IPS-18c (cell line): Measurements from ENCODE around the gene ADAMTSL1.

Experiments used
- H3K4me3 ChIP-seq: 2 replicates; pipeline ENCODE4 v1.7.0; 2013; ENCODE audit warnings: low read depth, mild to moderate bottlenecking, low read length, moderate library complexity; ENCODE audit not compliant: insufficient read depth
- H3K9me3 ChIP-seq: one replicate; pipeline ENCODE4 v1.6.1; 2013; ENCODE audit warnings: mild to moderate bottlenecking, low read length, moderate library complexity; ENCODE audit not compliant: control insufficient read depth, insufficient read depth

ADAMTSL1 gene

GRCh38 chr9:18658804-18659705 lies 185.1 kb downstream of the ADAMTSL1 start:
- Histone ChIP-seq H3K9me3 (no peaks in the 10 kb centered on the region), H3K4me3 (no peak overlapping the region)

- Histone ChIP-seq H3K4me3 (no peak overlapping the region), H3K9me3 (no peaks in the 10 kb centered on the region)
Observed at GRCh38 chr9:18660001-18660400, 186.0 kb downstream of the ADAMTSL1 start.

- Histone ChIP-seq H3K4me3 (no peak overlapping the region), H3K9me3 (no peaks in the 10 kb centered on the region)
Observed at GRCh38 chr9:18662320-18662719, 188.4 kb downstream of the ADAMTSL1 start.

GRCh38 chr9:18665947-18666346 lies 192.0 kb downstream of the ADAMTSL1 start:
- Histone ChIP-seq H3K9me3 (no peaks in the 10 kb centered on the region), H3K4me3 (no peak overlapping the region)

- H3K9me3 ChIP-seq: no peaks in the 10 kb centered on the region
- no peak overlapping the region for H3K4me3 ChIP-seq
Observed at GRCh38 chr9:18666348-18666747, 192.4 kb downstream of the ADAMTSL1 start.

GRCh38 chr9:18666986-18667772 lies 193.2 kb downstream of the ADAMTSL1 start:
- Histone ChIP-seq H3K9me3 (no peaks in the 10 kb centered on the region), H3K4me3 (no peak overlapping the region)

- no peaks in the 10 kb centered on the region for H3K9me3 ChIP-seq
Observed at GRCh38 chr9:18668944-18669343, 195.0 kb downstream of the ADAMTSL1 start.

GRCh38 chr9:18672706-18673105 lies 198.8 kb downstream of the ADAMTSL1 start:
- Histone ChIP-seq H3K9me3 (no peaks in the 10 kb centered on the region), H3K4me3 (no peak overlapping the region)

More at GRCh38 chr9:18668944-18669343, 195.0 kb downstream of the ADAMTSL1 start:
- no peak overlapping the region for H3K4me3 ChIP-seq

- H3K9me3 ChIP-seq: no peaks in the 10 kb centered on the region
- no peak overlapping the region for H3K4me3 ChIP-seq
Observed at GRCh38 chr9:18673179-18673578, 199.2 kb downstream of the ADAMTSL1 start.

GRCh38 chr9:18675332-18675731 lies 201.4 kb downstream of the ADAMTSL1 start:
- Histone ChIP-seq H3K9me3 (no peaks in the 10 kb centered on the region), H3K4me3 (no peak overlapping the region)

GRCh38 chr9:18675973-18676372 lies 202.0 kb downstream of the ADAMTSL1 start:
- H3K9me3 ChIP-seq: no peaks in the 10 kb centered on the region
- H3K4me3 ChIP-seq: no peak overlapping the region

GRCh38 chr9:18676525-18676924 lies 202.6 kb downstream of the ADAMTSL1 start:
- no peaks in the 10 kb centered on the region for H3K9me3 ChIP-seq
- no peak overlapping the region for H3K4me3 ChIP-seq

- Histone ChIP-seq H3K9me3 (no peaks in the 10 kb centered on the region), H3K4me3 (no peak overlapping the region)
Observed at GRCh38 chr9:18678821-18679590, 205.1 kb downstream of the ADAMTSL1 start.

GRCh38 chr9:18682907-18683306 lies 209.0 kb downstream of the ADAMTSL1 start:
- no peaks in the 10 kb centered on the region for H3K9me3 ChIP-seq
- H3K4me3 ChIP-seq: no peak overlapping the region

- H3K4me3 ChIP-seq: no peak overlapping the region
Observed at GRCh38 chr9:18683312-18683711, 209.4 kb downstream of the ADAMTSL1 start.

GRCh38 chr9:18683851-18684250 lies 209.9 kb downstream of the ADAMTSL1 start:
- no peak overlapping the region for H3K4me3 ChIP-seq

More at GRCh38 chr9:18683312-18683711, 209.4 kb downstream of the ADAMTSL1 start:
- no peaks in the 10 kb centered on the region for H3K9me3 ChIP-seq

GRCh38 chr9:18684593-18685317 lies 210.8 kb downstream of the ADAMTSL1 start:
- Histone ChIP-seq H3K4me3 (no peak overlapping the region), H3K9me3 (no peaks in the 10 kb centered on the region)

More at GRCh38 chr9:18683851-18684250, 209.9 kb downstream of the ADAMTSL1 start:
- H3K9me3 ChIP-seq: no peaks in the 10 kb centered on the region
